Measurements from ENCODE around the gene TMCO4.

TMCO4 gene

GRCh38 chr1:19680644-19681043 is 119.1 kb downstream of the TMCO4 start:
- DNase-seq: no peak

- no peak for DNase-seq
Observed at GRCh38 chr1:19679691-19680090, 120.0 kb downstream of the TMCO4 start.

- DNase-seq: no peak
Observed at GRCh38 chr1:19678931-19679453, 120.7 kb downstream of the TMCO4 start.

- DNase-seq: no peak
Observed at GRCh38 chr1:19678493-19678892, 121.2 kb downstream of the TMCO4 start.

- no peak for DNase-seq
Observed at GRCh38 chr1:19676438-19676922, 123.2 kb downstream of the TMCO4 start.

- no peak for DNase-seq
Observed at GRCh38 chr1:19675797-19676196, 123.9 kb downstream of the TMCO4 start.

- DNase-seq: no peak
Observed at GRCh38 chr1:19672237-19672636, 127.5 kb downstream of the TMCO4 start.

- no peak for DNase-seq
Observed at GRCh38 chr1:19670787-19671186, 128.9 kb downstream of the TMCO4 start.

- DNase-seq: no peak
Observed at GRCh38 chr1:19668888-19669287, 130.8 kb downstream of the TMCO4 start.

- DNase-seq: no peak
Observed at GRCh38 chr1:19665496-19666465, 133.9 kb downstream of the TMCO4 start.

GRCh38 chr1:19665186-19665495 is 134.6 kb downstream of the TMCO4 start:
- no peak for DNase-seq

GRCh38 chr1:19664453-19665185 is 135.1 kb downstream of the TMCO4 start, which contains the start of gene HTR6:
Gene HTR6 (plus strand): TSS chr1:19664875. CDS start chr1:19665754, 879 bp downstream.
- no peak for DNase-seq

- no peak for DNase-seq
Observed at GRCh38 chr1:19662313-19662712, 137.4 kb downstream of the TMCO4 start.

- peak; percentile 8 for DNase-seq
Observed at GRCh38 chr1:19661721-19662228, 137.9 kb downstream of the TMCO4 start.

- no peak for DNase-seq
Observed at GRCh38 chr1:19658186-19658585, 141.5 kb downstream of the TMCO4 start.

GRCh38 chr1:19657511-19657910 is 142.2 kb downstream of the TMCO4 start:
- no peak for DNase-seq

GRCh38 chr1:19656780-19657466 is 142.8 kb downstream of the TMCO4 start:
- no peak for DNase-seq

- DNase-seq: no peak
Observed at GRCh38 chr1:19656134-19656779, 143.5 kb downstream of the TMCO4 start.

- no peak for DNase-seq
Observed at GRCh38 chr1:19655718-19656080, 144.0 kb downstream of the TMCO4 start.

- no peak for DNase-seq
Observed at GRCh38 chr1:19654886-19655717, 144.6 kb downstream of the TMCO4 start.

- DNase-seq: no peak
Observed at GRCh38 chr1:19654386-19654785, 145.3 kb downstream of the TMCO4 start.

Data from NCI-H446 treated with DMSO at 0.1 percent for 48 hours (cell line).